Ishikawa (cell line): ENCODE data around the gene ASB10.

Source experiments
- CEBPB ChIP-seq: IDR thresholded peaks from 2 replicates; pipeline ENCODE4 v1.6.1; 2012
- CREB1 ChIP-seq: IDR thresholded peaks from 2 replicates; pipeline ENCODE4 v1.6.1; 2012; ENCODE audit warnings: low read depth
- EGR1 ChIP-seq: IDR thresholded peaks from 2 replicates; pipeline ENCODE4 v1.6.1; 2012
- EP300 ChIP-seq: IDR thresholded peaks from 2 replicates; pipeline ENCODE4 v1.6.1; 2012; ENCODE audit warnings: borderline replicate concordance
- FOXM1 ChIP-seq: IDR thresholded peaks from 2 replicates; pipeline ENCODE4 v1.6.1; 2012; ENCODE audit warnings: low read depth, borderline replicate concordance
- RAD21 ChIP-seq: IDR thresholded peaks from 2 replicates; pipeline ENCODE4 v1.6.1; 2012; ENCODE audit warnings: low read depth
- TAF1 ChIP-seq: IDR thresholded peaks from 2 replicates; pipeline ENCODE4 v1.6.1; 2012; ENCODE audit warnings: low read depth, mild to moderate bottlenecking
- TEAD4 ChIP-seq: IDR thresholded peaks from 2 replicates; pipeline ENCODE4 v1.6.1; 2012
- YY1 ChIP-seq: IDR thresholded peaks from 2 replicates; pipeline ENCODE4 v1.6.1; 2012; ENCODE audit warnings: low read depth
- ZBTB7A ChIP-seq: IDR thresholded peaks from 2 replicates; pipeline ENCODE4 v1.6.1; 2012; ENCODE audit warnings: low read depth
- TF ChIP-seq, protein P1 (sequence below): IDR thresholded peaks from 2 replicates; pipeline ENCODE4 v1.6.1; 2012
- TF ChIP-seq, protein P2 (sequence below): IDR thresholded peaks from 2 replicates; pipeline ENCODE4 v1.6.1; 2012
- TF ChIP-seq, protein P3 (sequence below): IDR thresholded peaks from 2 replicates; pipeline ENCODE4 v1.6.1; 2012; ENCODE audit warnings: low read depth, mild to moderate bottlenecking

Gene ASB10

DNA sequence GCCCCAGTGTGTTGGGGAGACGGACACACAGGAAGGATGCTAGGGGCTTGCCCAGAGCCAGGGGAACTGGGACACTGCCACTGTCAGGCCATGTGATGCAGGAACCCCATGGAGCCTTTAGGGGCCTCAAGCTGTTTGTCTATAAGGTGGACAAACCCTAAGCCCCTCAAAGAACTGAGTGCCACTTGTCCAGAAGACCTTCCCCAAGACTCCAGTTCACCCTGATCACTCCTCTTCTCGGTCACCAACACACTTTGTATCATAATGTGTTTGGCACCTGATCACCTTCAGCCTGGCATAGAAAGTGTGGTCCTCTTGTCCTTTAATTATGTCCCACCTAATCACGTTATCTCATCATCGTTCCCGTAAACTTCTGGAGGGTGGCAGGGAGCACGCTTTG is 22.5 kb upstream of the ASB10 start:
- no peak for TF ChIP-seq FOXM1
- no peak for TF ChIP-seq ZBTB7A

DNA sequence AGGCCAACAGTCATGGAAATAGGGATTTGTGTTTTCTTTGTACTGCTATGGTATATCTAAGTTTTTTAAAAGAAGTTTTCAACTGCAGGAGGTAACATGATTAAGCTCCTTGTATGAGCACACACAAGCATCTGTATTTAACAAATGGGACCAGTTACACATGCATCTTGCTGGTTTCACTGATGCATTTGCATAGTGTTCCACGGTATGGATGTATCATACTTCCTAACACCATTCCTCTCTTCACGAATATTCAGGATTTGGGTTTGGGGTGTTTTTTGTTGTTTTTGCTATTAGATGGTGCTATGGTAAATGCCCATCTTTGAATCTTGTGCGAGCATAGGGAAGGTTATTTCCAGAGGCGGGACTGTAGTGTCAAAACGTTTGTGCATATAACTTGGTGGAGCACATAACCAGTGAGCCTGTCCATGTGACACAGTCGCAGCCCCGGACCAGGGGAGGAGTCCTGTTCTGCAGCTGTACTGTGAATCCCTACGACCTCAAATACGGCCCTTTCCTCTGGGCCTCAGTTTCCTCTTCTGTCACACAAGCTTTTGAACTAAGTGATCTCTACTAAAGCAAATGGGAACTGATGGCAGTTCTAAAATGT is 21.3 kb upstream of the ASB10 start:
- TF ChIP-seq, protein P1, sequence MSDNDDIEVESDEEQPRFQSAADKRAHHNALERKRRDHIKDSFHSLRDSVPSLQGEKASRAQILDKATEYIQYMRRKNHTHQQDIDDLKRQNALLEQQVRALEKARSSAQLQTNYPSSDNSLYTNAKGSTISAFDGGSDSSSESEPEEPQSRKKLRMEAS = no peak

DNA sequence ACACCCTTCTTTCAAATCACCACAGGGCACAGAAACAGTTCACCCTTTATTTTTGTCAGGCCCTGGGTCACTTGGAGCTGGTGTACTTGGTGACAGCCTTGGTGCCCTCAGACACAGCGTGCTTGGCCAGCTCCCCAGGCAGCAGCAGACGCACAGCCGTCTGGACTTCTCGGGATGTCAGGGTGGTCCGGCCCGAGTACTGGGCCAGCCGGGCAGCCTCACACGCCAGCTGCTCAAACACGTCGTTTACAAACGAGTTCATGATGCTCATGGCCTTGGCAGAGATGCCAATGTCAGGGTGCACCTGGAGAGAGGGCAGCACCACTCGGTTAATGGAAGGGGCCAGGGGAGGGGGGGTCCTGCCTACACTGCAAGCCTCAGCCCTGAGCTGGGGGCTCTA is 20.8 kb upstream of the ASB10 start:
- TF ChIP-seq CEBPB = no peak
- TF ChIP-seq TEAD4 = no peak

DNA sequence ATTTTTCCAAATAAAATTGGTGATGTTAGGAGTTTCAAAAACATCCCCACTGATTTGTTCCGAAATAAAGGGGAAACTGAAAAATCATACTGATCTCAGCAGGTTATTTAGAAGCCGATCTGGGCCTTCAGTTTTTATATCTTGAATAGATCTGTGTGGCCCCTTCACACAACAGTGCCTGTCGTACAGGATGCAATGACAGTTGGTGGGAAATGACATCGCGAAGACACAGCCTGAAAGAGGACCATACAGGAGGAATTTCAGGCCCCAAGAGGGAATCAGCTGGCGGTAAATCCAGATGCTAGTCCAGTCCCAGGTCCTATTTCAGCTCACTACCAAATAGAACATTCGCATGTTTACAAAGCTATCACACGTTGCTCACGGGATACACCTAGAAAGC is 20.3 kb upstream of the ASB10 start:
- TF ChIP-seq CEBPB (no peak), FOXM1 (no peak), TEAD4 (no peak), RAD21 (no peak), ZBTB7A (no peak), EP300 (no peak)
- TF ChIP-seq, protein P2, sequence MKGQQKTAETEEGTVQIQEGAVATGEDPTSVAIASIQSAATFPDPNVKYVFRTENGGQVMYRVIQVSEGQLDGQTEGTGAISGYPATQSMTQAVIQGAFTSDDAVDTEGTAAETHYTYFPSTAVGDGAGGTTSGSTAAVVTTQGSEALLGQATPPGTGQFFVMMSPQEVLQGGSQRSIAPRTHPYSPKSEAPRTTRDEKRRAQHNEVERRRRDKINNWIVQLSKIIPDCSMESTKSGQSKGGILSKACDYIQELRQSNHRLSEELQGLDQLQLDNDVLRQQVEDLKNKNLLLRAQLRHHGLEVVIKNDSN = no peak
- TF ChIP-seq, protein P3, sequence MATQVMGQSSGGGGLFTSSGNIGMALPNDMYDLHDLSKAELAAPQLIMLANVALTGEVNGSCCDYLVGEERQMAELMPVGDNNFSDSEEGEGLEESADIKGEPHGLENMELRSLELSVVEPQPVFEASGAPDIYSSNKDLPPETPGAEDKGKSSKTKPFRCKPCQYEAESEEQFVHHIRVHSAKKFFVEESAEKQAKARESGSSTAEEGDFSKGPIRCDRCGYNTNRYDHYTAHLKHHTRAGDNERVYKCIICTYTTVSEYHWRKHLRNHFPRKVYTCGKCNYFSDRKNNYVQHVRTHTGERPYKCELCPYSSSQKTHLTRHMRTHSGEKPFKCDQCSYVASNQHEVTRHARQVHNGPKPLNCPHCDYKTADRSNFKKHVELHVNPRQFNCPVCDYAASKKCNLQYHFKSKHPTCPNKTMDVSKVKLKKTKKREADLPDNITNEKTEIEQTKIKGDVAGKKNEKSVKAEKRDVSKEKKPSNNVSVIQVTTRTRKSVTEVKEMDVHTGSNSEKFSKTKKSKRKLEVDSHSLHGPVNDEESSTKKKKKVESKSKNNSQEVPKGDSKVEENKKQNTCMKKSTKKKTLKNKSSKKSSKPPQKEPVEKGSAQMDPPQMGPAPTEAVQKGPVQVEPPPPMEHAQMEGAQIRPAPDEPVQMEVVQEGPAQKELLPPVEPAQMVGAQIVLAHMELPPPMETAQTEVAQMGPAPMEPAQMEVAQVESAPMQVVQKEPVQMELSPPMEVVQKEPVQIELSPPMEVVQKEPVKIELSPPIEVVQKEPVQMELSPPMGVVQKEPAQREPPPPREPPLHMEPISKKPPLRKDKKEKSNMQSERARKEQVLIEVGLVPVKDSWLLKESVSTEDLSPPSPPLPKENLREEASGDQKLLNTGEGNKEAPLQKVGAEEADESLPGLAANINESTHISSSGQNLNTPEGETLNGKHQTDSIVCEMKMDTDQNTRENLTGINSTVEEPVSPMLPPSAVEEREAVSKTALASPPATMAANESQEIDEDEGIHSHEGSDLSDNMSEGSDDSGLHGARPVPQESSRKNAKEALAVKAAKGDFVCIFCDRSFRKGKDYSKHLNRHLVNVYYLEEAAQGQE = no peak
- TF ChIP-seq, protein P1 = no peak

DNA sequence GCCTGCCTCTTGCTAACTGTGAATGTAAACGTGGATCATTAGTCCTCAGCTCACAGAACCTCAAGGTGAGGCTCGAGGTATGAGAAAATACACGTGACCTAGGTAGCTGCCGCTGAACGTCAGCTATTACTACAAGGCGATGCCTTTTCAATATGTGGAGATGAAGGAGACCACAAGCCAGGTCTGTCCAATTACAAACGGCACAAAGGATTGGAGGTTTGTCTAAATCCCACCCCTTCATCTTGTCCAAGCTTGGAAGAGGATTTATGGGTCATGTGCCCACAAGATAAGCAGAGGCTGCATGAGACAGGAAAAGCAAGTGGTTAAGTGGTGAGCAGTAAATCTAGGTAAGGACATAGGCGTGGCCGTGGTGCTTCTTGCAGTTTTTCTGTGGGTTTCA is 19.9 kb upstream of the ASB10 start:
- TF ChIP-seq EGR1 (no peak), FOXM1 (no peak), EP300 (no peak)
- TF ChIP-seq, protein P2 = no peak
- TF ChIP-seq, protein P3 = no peak
- TF ChIP-seq, protein P1 = no peak

DNA sequence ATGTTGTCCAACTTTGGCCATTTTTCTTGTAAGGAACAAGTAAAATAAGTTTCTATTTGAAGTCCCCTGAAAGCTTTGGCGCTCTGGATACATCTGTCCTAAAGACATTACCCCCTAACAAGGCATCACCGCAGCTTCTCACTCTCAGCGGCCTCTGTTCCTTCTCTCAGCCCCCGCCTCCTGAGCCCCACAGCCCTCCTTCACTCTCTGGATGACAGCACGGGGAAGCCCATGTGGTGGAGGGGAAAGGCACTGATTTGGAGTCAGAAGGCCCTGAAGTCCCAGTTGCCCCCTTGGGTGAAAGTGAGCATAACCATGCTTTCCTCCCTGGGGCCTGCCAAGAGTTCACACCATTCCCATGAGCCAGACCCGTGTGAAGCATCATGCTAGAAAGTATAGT is 18.7 kb upstream of the ASB10 start:
- TF ChIP-seq CEBPB = no peak
- no peak for TF ChIP-seq EGR1
- no peak for TF ChIP-seq TEAD4
- TF ChIP-seq TAF1 = no peak
- TF ChIP-seq FOXM1 = no peak
- no peak for TF ChIP-seq YY1
- TF ChIP-seq, protein P1 = no peak
- no peak for TF ChIP-seq CREB1
- no peak for TF ChIP-seq RAD21

DNA sequence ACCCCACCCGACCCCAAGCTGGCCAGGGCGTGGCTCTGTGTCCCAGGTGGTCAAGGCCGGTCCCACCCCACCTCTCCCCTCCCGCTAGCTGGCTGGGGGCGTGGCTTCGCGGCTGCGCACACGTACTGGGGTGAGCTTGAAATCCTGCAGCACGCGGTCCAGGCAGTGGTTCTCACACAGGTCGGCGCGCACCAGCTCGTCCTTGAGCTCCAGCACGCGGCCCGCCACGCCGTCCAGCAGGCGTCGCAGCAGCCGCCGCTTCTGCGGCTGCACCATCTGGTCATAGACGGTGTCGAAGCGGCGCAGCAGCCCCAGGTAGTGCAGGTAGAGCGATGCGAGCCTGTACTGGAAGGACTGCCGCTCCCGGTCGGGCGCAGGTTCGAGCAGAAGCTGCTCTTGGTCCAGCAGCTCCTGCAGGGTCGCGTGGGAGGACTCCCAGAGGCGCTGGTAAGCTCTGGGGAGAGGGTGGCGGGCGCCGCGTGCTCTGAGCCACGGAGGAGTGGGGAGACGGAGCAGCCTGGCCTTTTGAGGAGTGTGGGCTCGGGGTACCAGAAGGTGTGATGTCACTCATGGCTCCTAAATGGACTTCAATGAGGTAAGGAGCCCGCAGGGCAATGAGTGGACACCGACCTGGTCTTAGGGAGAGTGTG is 17.5 kb upstream of the ASB10 start:
- TF ChIP-seq, protein P1 = no peak
- TF ChIP-seq EP300 = no peak
- no peak for TF ChIP-seq TAF1
- no peak for TF ChIP-seq ZBTB7A
- TF ChIP-seq FOXM1 = no peak
- TF ChIP-seq YY1 = no peak
- TF ChIP-seq, protein P2 = no peak
- no peak for TF ChIP-seq TEAD4
- no peak for TF ChIP-seq RAD21
